K562 (cell line): ENCODE measurements around the gene PTPRG. TPM values are rescaled to one million over a fixed set of nuclear protein-coding genes. Genes with fewer than 3 reads are reported as not detected.

Experiments
- ATAC-seq: fragments of 200-7000 bp; cut with Tn5 transposase; 3 replicates; pipeline ENCODE4 v1.9.1; 2020; ENCODE audit warnings: moderate library complexity
- BruUV-seq: library from RNA; stranded (reverse); fragments of 400-500 nt; replicated peaks from 2 replicates; lab custom pipeline; 2021; lab: Mats Ljungman, UMichigan
- CTCF ChIA-PET: fragments of 300-600 bp; formaldehyde crosslinking; extraction: SDS; loops from one replicate; lab custom pipeline; 2021; ENCODE audit warnings: low intra/inter-chr PET ratio; lab: Yijun Ruan, JAX
- POLR2A ChIA-PET: fragments of 300-600, 350-650 bp; sonication (Branson Sonifier 250); formaldehyde crosslinking; extraction: SDS; loops from one replicate; lab custom pipeline; 2021; ENCODE audit warnings: antibody characterized with exemption, inconsistent platforms; lab: Yijun Ruan, JAX
- DNase-seq, 4 experiments: peaks; one replicate each; pipeline versions ENCODE4 v3.0.0 to v3.0.0-alpha.2; 2011 to 2018; ENCODE audit warnings: low spot score in 3 of 4, mixed read lengths in 3 of 4; ENCODE audit errors: extremely low read depth in 1 of 4
- FAIRE-seq: peaks from 2 replicates; lab custom pipeline; 2011; peaks lifted over from hg19 to GRCh38; lab: Jason Lieb, UNC
- H2AFZ ChIP-seq: 2 replicates; pipeline ENCODE4 v1.6.0; 2011; ENCODE audit warnings: low read depth, low read length, control low read depth, inconsistent platforms
- H3K27ac ChIP-seq: fragments of 200-600 bp; 3 replicates; pipeline ENCODE4 v1.8.0; 2011; ENCODE audit warnings: low read depth, mild to moderate bottlenecking, control low read depth, inconsistent platforms, low read length, moderate library complexity, mixed read lengths; ENCODE audit errors: extremely low read depth
- H3K27me3 ChIP-seq, 2 experiments: fragments of 300-600 bp in 1 of 2; 2 replicates in 1 of 2; 3 replicates in 1 of 2; pipeline versions ENCODE4 v1.6.0 to v1.8.0; 2011; ENCODE audit warnings: inconsistent platforms in 2 of 2, low read length in 2 of 2, mild to moderate bottlenecking in 1 of 2, mixed read lengths in 1 of 2, moderate library complexity in 1 of 2; ENCODE audit not compliant: control insufficient read depth in 2 of 2, insufficient read depth in 2 of 2
- H3K36me3 ChIP-seq: fragments of 300-600 bp; 3 replicates; pipeline ENCODE4 v1.8.0; 2011; ENCODE audit warnings: mild to moderate bottlenecking, low read length, inconsistent platforms; ENCODE audit not compliant: control insufficient read depth, insufficient read depth
- H3K4me1 ChIP-seq, 2 experiments: fragments of 200-600 bp in 1 of 2; replicated peaks in 1 of 2; 2 replicates in 1 of 2; 3 replicates in 1 of 2; pipeline versions ENCODE4 v1.5.1 to v1.8.0; 2011; ENCODE audit warnings: inconsistent platforms in 2 of 2, low read length in 2 of 2, mild to moderate bottlenecking in 1 of 2, mixed read lengths in 1 of 2, moderate library complexity in 1 of 2; ENCODE audit not compliant: control insufficient read depth in 2 of 2, insufficient read depth in 2 of 2
- H3K4me2 ChIP-seq: 2 replicates; pipeline ENCODE4 v1.6.1; 2011; ENCODE audit warnings: low read length, control low read depth, inconsistent platforms, mixed read lengths; ENCODE audit not compliant: insufficient read depth
- H3K4me3 ChIP-seq: fragments of 200-600 bp; sonication (generic), shearing (Covaris generic); 2 replicates; pipeline ENCODE4 v1.5.1; 2016; ENCODE audit warnings: control low read depth, inconsistent platforms
- H3K79me2 ChIP-seq: fragments of 200-600 bp; 3 replicates; pipeline ENCODE4 v1.8.0; 2011; ENCODE audit warnings: low read length, inconsistent platforms; ENCODE audit not compliant: control insufficient read depth, insufficient read depth
- H3K9ac ChIP-seq, 2 experiments: 2 replicates each; pipeline versions ENCODE4 v1.6.0 to v1.6.1; 2011; ENCODE audit warnings: low read depth in 2 of 2, low read length in 2 of 2, control low read depth in 1 of 2, inconsistent platforms in 1 of 2, mild to moderate bottlenecking in 1 of 2, mixed read lengths in 1 of 2; ENCODE audit not compliant: insufficient read depth in 1 of 2
- H3K9me1 ChIP-seq: one replicate; pipeline ENCODE4 v1.6.0; 2011; ENCODE audit warnings: inconsistent platforms, mild to moderate bottlenecking, low read length, moderate library complexity; ENCODE audit not compliant: control insufficient read depth, insufficient read depth
- H3K9me3 ChIP-seq: replicated peaks from 2 replicates; pipeline ENCODE4 v1.5.1; 2011; ENCODE audit warnings: low read depth, low read length, inconsistent platforms; ENCODE audit not compliant: control insufficient read depth, insufficient read depth
- H4K20me1 ChIP-seq: replicated peaks from 2 replicates; pipeline ENCODE4 v1.6.1; 2011; ENCODE audit warnings: low read length, inconsistent platforms, mixed read lengths; ENCODE audit not compliant: control insufficient read depth, insufficient read depth
- CEBPG ChIP-seq, 3 experiments: fragments of 200-800 bp in 1 of 3; sonication (Bioruptor generic) in 1 of 3; sonication (generic) in 1 of 3; formaldehyde crosslinking in 1 of 3; IDR thresholded peaks in 2 of 3; conservative IDR thresholded peaks in 1 of 3; 2 replicates each; pipeline versions ENCODE4 v1.6.1 to v1.8.0; 2016 to 2022; ENCODE audit warnings: missing compliant biosample characterization in 2 of 3, missing genetic modification characterization in 2 of 3, mild to moderate bottlenecking in 1 of 3, missing genetic modification reagents in 1 of 3
- WGBS: fragments of 100-300 bp; shearing (Covaris generic); methylation state at CpG from one replicate; pipeline ENCODE4 v1.1.6; 2016; ENCODE audit warnings: low coverage, mixed read lengths; ENCODE audit not compliant: insufficient coverage; ENCODE audit errors: missing lambda C conversion rate; 5-methylcytosine and 5-hydroxymethylcytosine counted together
- in situ Hi-C: fragments of 300-500 bp; cut with MboI; formaldehyde crosslinking; loops from 4 replicates; pipeline ENCODE4 v1.15.0; 2018; ENCODE audit warnings: inconsistent platforms, mixed read lengths
- intact Hi-C: fragments of 100-400 bp; cut with micrococcal nuclease; formaldehyde crosslinking; loops from 2 replicates; pipeline ENCODE4 v1.14.2; 2022
- polyA plus RNA-seq, 8 experiments: library from polyadenylated mRNA; depleted of rRNA in 4 of 8; stranded (reverse) in 5 of 8; unstranded in 3 of 8; fragments of >200 nt; fragmentation: Nextera tagmentation in 2 of 8; fragmentation: Illumina TruSeq in 1 of 8; extraction: Ambion mirVana in 2 of 8; extraction: Trizol in 1 of 8; gene quantifications; 2 replicates each; pipeline versions ENCODE4 v1.2.1 to v1.2.3, GENCODE V29; 2011 to 2014; ENCODE audit warnings: inconsistent platforms in 1 of 8, missing spikeins in 1 of 8
- total RNA-seq, 7 experiments: library from RNA; depleted of rRNA in 6 of 7; stranded (reverse); fragments of >200 nt in 6 of 7; fragmentation: Illumina TruSeq in 2 of 7; extraction: Trizol in 2 of 7; gene quantifications; 2 replicates each; pipeline versions ENCODE4 v1.2.1 to v1.2.3, GENCODE V29; 2011 to 2021; ENCODE audit warnings: low replicate concordance in 1 of 7
- TF ChIP-seq, protein P1 (sequence below), 3 experiments: fragments of 200-800 bp in 1 of 3; fragments of 250-450 bp in 1 of 3; fragments of 450-650 bp in 1 of 3; sonication (Bioruptor Pico) in 1 of 3; sonication (Bioruptor generic) in 1 of 3; formaldehyde crosslinking in 1 of 3; IDR thresholded peaks; 2 replicates each; pipeline versions ENCODE4 v1.6.1 to v1.8.0; 2016 to 2022; ENCODE audit warnings: mild to moderate bottlenecking in 2 of 3, missing genetic modification characterization in 2 of 3, missing compliant biosample characterization in 1 of 3, moderate library complexity in 1 of 3

PTPRG gene
- total and polyA plus RNA-seq, 9 of the 15 experiments (the other 6 are each of a cell fraction or from before 2014, with no cell fraction given): 0.16 TPM; not detected in 8

GRCh38 chr3:61855211-61855610, 293.8 kb downstream of the PTPRG start:
- Histone ChIP-seq H3K9me1 (no peaks in the 10 kb centered on the region), H3K27ac (no peak overlapping the region), H3K4me3 (no peak overlapping the region), H3K79me2 (no peaks in the 10 kb centered on the region), H2AFZ (no peak overlapping the region), H3K36me3 (no peaks in the 10 kb centered on the region), H3K9ac (no peak overlapping the region), H3K27me3 (no peaks in the 10 kb centered on the region), H3K4me1 (no peaks in the 10 kb centered on the region), H4K20me1 (no peaks in the 10 kb centered on the region), H3K4me2 (no peak overlapping the region), H3K9me3 (no peaks in the 10 kb centered on the region)
- TF ChIP-seq CEBPG (CRISPR knock-in tag; IDR thresholded peaks at IDR 0.05) (no peak), CEBPG (tag; conservative IDR thresholded peaks at IDR 0.05 in 1 of 2, IDR thresholded peaks at IDR 0.05 in 1 of 2) (no peak)
- TF ChIP-seq, protein P1, sequence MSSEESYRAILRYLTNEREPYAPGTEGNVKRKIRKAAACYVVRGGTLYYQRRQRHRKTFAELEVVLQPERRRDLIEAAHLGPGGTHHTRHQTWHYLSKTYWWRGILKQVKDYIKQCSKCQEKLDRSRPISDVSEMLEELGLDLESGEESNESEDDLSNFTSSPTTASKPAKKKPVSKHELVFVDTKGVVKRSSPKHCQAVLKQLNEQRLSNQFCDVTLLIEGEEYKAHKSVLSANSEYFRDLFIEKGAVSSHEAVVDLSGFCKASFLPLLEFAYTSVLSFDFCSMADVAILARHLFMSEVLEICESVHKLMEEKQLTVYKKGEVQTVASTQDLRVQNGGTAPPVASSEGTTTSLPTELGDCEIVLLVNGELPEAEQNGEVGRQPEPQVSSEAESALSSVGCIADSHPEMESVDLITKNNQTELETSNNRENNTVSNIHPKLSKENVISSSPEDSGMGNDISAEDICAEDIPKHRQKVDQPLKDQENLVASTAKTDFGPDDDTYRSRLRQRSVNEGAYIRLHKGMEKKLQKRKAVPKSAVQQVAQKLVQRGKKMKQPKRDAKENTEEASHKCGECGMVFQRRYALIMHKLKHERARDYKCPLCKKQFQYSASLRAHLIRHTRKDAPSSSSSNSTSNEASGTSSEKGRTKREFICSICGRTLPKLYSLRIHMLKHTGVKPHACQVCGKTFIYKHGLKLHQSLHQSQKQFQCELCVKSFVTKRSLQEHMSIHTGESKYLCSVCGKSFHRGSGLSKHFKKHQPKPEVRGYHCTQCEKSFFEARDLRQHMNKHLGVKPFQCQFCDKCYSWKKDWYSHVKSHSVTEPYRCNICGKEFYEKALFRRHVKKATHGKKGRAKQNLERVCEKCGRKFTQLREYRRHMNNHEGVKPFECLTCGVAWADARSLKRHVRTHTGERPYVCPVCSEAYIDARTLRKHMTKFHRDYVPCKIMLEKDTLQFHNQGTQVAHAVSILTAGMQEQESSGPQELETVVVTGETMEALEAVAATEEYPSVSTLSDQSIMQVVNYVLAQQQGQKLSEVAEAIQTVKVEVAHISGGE (CRISPR knock-in tag; IDR thresholded peaks at IDR 0.05): 0 out of 6 replicates have a peak, but pooled peaks of 1 of the 3 experiments have one; percentile 46
- no peak for FAIRE-seq
- POLR2A ChIA-PET: no interaction called here
- ATAC-seq: no peak
- DNase-seq: no peak
- in situ Hi-C loops (no loop called here), intact Hi-C loops (no loop called here)
- CTCF ChIA-PET: no interaction called here
- WGBS: 0% methylated on average over 1 of the region's 1 CpG
- BruUV-seq: no TSS peak
